ENCODE data around the gene PPP1R17. TPM values are rescaled to one million over a fixed set of nuclear protein-coding genes. Genes with fewer than 3 reads are reported as not detected.

The PPP1R17 gene
- polyA plus RNA-seq, 1 donor from 2014 or later, result 8.8 TPM

Other genes starting within 250 kb of the PPP1R17 start
- gene ITPRID1, start 173.1 kb upstream of the PPP1R17 start, polyA plus RNA-seq, result not detected in 2 replicates

Data from neural cell (in vitro differentiated cells).